Glutamatergic neuron (in vitro differentiated cells): ENCODE measurements around the gene TXLNA. TPM values are rescaled to one million over a fixed set of nuclear protein-coding genes. Genes with fewer than 3 reads are reported as not detected.

ENCODE experiments used
- DNase-seq: peaks from one replicate; pipeline ENCODE4 v3.0.0; 2022
- H3K27ac Mint-ChIP-seq: one replicate; pipeline ENCODE4 v1.8.0; 2020; ENCODE audit warnings: mild to moderate bottlenecking, mixed read lengths, inconsistent platforms; ENCODE audit not compliant: unreplicated experiment
- H3K27me3 Mint-ChIP-seq: one replicate; pipeline ENCODE4 v1.8.0; 2020; ENCODE audit warnings: mild to moderate bottlenecking, moderate library complexity, mixed read lengths, inconsistent platforms; ENCODE audit not compliant: unreplicated experiment
- H3K36me3 Mint-ChIP-seq: one replicate; pipeline ENCODE4 v1.8.0; 2020; ENCODE audit warnings: mild to moderate bottlenecking, mixed read lengths, inconsistent platforms; ENCODE audit not compliant: unreplicated experiment
- H3K4me1 Mint-ChIP-seq: one replicate; pipeline ENCODE4 v1.8.0; 2020; ENCODE audit warnings: mild to moderate bottlenecking, low read depth, mixed read lengths, inconsistent platforms; ENCODE audit not compliant: unreplicated experiment
- H3K4me3 Mint-ChIP-seq: one replicate; pipeline ENCODE4 v1.8.0; 2020; ENCODE audit warnings: mild to moderate bottlenecking, mixed read lengths, inconsistent platforms; ENCODE audit not compliant: unreplicated experiment
- H3K9me3 Mint-ChIP-seq: one replicate; pipeline ENCODE4 v1.8.0; 2020; ENCODE audit warnings: mild to moderate bottlenecking, moderate library complexity, mixed read lengths, inconsistent platforms; ENCODE audit not compliant: unreplicated experiment
- total RNA-seq: library from RNA; stranded (reverse); fragmentation: NEBNext Ultra II Directional; extraction: Animal tissue kit (Norgen Biotek cat#: 25700); gene quantifications from one replicate; pipeline ENCODE4 v1.2.1, GENCODE V29; 2021; ENCODE audit not compliant: unreplicated experiment
- TF ChIP-seq, protein P1 (sequence below): fragments of 200-600 bp; sonication (generic); IDR thresholded peaks from one replicate; pipeline ENCODE4 v1.5.0; 2021; ENCODE audit not compliant: partially characterized antibody, unreplicated experiment

The TXLNA gene
- total RNA-seq, 1 donor from 2014 or later: 48.6 TPM

DNA sequence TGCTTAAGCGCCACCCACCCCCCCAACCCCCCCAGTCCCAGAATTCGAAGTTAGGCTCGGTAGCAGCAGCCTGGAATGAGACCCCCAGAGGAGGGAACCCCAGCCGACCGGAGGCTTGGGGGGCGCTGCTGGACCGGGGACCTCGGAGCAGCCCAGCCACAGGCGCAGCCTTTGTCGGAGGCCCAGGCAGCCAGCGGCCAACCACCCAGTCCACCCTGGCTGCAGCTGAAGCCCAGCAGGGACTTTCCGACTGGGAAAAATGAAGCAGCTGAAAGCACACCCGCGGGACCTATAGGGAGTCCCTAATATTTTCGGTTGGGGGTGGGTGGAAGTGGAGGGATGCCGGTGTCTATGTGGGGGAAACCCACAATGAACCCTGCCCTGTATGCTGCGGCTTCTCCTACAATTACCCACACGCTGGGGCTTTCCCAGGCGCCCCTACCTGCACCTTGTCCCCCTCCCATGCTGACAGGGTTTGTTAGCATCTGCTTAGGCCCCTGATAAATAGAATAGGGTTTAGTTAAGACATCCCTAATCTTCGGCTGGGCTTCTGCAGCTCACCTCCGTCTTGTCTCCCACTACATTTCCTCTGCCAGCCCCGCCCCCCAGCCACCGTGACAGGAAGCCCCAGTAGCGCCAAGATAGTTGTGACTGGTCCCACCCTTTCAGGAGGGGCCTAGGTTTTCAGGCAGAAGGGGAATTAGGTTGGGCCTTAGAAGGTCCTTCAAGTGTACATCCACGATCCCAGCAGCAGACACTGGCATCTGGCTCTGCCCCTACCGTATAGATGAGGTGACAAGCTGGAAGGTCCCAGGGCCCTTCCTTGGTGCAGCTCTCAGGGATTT lies 21.8 kb downstream of the TXLNA start:
- Mint-ChIP-seq H3K4me1 (peaks cover 29% of the 10 kb centered on the region), H3K36me3 (no peaks in the 10 kb centered on the region), H3K9me3 (peaks cover 20% of the 10 kb centered on the region), H3K27me3 (peaks cover 14% of the 10 kb centered on the region), H3K27ac (peak overlapping the region; percentile 90), H3K4me3 (peak overlapping the region; percentile 79)
- peak; percentile 68 for DNase-seq
- TF ChIP-seq, protein P1, sequence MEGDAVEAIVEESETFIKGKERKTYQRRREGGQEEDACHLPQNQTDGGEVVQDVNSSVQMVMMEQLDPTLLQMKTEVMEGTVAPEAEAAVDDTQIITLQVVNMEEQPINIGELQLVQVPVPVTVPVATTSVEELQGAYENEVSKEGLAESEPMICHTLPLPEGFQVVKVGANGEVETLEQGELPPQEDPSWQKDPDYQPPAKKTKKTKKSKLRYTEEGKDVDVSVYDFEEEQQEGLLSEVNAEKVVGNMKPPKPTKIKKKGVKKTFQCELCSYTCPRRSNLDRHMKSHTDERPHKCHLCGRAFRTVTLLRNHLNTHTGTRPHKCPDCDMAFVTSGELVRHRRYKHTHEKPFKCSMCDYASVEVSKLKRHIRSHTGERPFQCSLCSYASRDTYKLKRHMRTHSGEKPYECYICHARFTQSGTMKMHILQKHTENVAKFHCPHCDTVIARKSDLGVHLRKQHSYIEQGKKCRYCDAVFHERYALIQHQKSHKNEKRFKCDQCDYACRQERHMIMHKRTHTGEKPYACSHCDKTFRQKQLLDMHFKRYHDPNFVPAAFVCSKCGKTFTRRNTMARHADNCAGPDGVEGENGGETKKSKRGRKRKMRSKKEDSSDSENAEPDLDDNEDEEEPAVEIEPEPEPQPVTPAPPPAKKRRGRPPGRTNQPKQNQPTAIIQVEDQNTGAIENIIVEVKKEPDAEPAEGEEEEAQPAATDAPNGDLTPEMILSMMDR: no peak

DNA sequence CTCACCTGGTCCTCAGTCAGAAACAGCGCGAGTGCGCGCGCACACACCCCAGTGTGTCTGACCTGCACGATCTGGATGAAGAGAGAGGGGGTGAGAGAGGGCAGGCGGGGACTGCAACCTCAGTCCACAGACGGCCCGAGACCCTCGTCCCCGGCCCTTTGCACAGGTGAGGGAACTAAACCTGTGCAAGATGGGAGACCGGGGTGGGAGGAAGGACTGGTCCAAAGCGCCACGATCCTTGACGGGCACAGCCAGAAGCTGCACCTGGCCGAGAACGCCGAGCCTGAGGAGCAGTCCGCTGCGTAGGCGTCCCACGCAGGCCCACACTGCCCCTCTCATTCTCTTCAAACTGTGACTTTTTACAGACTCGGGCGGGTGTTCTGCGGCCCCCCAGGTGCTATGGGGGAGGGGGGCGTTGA lies 25.5 kb downstream of the TXLNA start:
- Mint-ChIP-seq H3K9me3 (peaks cover 14% of the 10 kb centered on the region), H3K36me3 (no peaks in the 10 kb centered on the region), H3K27me3 (peaks cover 18% of the 10 kb centered on the region), H3K27ac (no peak overlapping the region), H3K4me3 (peak overlapping the region; percentile 91), H3K4me1 (peaks cover 7% of the 10 kb centered on the region)
- DNase-seq: no peak
- TF ChIP-seq, protein P1: no peak

DNA sequence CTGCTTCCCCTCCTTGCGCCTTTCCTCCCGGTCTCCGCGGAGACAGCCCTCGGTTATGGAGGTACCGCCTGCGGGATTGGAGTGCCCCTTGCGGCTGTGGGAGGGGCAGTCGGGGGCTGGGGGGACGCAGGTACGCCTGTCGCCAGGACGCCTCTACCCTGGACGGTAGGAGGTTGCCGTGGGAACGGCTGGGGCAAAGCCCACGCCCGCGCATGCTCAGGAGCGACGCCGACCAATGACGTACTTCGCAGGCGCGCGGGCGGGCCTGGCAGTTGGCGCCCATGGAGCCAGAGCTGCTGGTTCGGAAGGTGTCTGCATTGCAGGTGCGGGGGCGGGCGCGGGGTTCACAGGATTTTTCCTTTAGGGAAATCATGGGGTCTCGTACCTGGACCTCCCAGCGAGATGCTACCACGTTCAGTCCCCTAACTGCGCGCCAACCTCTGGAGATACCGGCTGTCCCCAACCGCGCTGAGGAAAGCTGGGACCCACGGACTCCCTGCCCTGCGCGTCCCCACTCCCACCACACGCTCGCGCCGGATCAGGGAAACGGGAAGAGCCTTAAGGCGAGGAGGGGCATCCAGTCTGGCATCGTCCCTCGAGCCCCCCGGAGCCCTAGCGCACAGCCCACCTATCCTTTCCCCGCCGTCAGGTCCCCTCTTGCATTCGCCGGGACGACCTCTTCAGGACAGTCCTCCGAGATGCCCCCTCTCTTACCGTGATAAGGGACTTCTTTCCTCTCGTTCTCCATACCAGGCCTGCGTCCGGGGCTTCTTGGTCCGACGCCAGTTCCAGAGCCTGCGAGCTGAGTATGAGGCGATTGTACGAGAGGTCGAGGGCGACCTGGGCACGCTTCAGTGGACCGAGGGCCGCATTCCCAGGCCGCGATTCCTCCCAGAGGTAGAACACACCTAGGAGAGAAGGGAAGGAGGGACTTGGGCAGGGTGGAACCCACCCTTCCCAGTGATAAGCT lies 26.2 kb downstream of the TXLNA start, which contains the start of gene IQCC:
Gene IQCC, plus strand, starts transcription at position 271 of the 970 bp plus-strand sequence. Its CDS starts 11 bp downstream, at position 282.
- Mint-ChIP-seq H3K36me3 (no peaks in the 10 kb centered on the region), H3K27ac (peak within 1 kb of the TSS; percentile 62), H3K4me1 (peaks cover 3% of the 10 kb centered on the region), H3K27me3 (peaks cover 12% of the 10 kb centered on the region), H3K9me3 (peaks cover 14% of the 10 kb centered on the region), H3K4me3 (peak within 1 kb of the TSS; percentile 91)
- TF ChIP-seq, protein P1: no peak
- peak; percentile 88 for DNase-seq

DNA sequence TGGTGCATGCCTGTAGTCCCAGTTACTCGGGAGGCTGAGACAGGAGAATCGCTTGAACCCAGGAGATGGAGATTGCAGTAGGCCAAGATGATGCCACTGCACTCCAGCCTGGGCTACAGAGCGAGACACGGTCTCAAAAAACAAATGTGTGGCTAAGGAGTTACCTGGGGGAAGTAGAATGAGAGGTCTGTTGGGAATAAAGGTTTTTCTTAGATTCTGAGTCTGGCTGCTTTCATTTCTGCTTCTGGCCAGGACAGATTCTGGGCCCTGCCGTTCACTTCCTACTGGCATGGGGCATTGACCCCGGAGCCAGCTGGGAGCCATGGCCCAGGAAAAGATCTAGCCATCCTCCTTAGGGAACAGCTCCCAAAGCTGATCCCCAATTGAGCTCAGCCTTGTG lies 29.0 kb downstream of the TXLNA start:
- H3K9me3 Mint-ChIP-seq: peaks cover 9% of the 10 kb centered on the region
- no peak overlapping the region for H3K4me3 Mint-ChIP-seq
- H3K4me1 Mint-ChIP-seq: no peaks in the 10 kb centered on the region
- H3K27me3 Mint-ChIP-seq: peaks cover 11% of the 10 kb centered on the region
- no peaks in the 10 kb centered on the region for H3K36me3 Mint-ChIP-seq
- no peak for DNase-seq
- TF ChIP-seq, protein P1: no peak
- no peak overlapping the region for H3K27ac Mint-ChIP-seq
